Sigmoid colon (tissue), 4 donors: ENCODE results near the gene MARF1.

Experiments
- EP300 ChIP-seq, 4 donors: sonication (generic); formaldehyde crosslinking; IDR thresholded peaks; one replicate each; pipeline ENCODE4 v1.6.1; 2017; ENCODE audit warnings: antibody characterized with exemption in 4 of 4
- POLR2AphosphoS5 ChIP-seq, 4 donors: sonication (generic); formaldehyde crosslinking; IDR thresholded peaks; one replicate each; pipeline ENCODE4 v1.6.1; 2017; ENCODE audit warnings: antibody characterized with exemption in 4 of 4

DNA sequence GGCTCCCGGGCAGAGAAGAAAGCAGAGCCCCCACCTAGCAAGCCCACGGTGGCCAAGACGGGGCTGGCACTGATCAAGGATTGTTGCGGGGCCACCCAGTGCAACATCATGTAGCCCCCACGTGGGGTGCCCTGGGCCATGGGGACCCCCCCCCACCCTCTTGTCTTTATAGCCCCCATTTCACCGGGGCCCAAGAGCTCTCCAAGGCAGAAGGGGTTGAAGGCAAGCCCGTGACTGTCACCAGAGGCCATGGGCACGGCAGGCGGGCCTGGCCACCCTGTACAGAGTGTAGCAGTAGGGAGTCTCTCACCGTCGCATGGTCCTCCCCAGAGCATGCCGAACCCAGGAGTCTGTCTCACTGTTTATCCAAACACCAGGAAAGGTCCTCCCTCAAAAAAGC lies 56.2 kb downstream of the MARF1 start:
- TF ChIP-seq POLR2AphosphoS5 (IDR thresholded peaks at IDR 0.05), result no peak
- no peak for TF ChIP-seq EP300 (IDR thresholded peaks at IDR 0.05)
